OCI-M2 (cell line): ENCODE results near the gene ENO4.

Experiments
- DNase-seq: peaks from one replicate; lab custom pipeline; 2025; ENCODE audit not compliant: unreplicated experiment; lab: John Stamatoyannopoulos, UW

ENO4 gene

DNA sequence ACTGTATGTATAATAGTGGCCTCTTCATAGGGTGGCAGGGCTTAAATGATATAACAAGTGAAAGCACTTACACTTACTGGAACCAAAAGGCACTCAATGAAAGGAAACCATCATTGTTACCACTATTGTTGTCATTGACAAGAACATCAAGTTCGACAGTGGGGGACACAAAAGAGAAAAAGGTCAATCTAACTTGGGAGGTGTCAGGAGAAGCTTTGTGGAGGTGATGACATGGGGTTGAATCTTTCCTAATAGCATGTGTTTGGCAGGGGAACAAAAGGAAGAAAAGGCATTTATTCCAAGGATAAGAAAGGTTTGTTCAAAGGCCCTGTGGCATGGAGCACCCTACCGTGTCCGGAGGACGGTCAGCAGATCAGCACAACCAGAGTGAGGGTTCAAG is 18.2 kb upstream of the ENO4 start:
- DNase-seq = no peak

DNA sequence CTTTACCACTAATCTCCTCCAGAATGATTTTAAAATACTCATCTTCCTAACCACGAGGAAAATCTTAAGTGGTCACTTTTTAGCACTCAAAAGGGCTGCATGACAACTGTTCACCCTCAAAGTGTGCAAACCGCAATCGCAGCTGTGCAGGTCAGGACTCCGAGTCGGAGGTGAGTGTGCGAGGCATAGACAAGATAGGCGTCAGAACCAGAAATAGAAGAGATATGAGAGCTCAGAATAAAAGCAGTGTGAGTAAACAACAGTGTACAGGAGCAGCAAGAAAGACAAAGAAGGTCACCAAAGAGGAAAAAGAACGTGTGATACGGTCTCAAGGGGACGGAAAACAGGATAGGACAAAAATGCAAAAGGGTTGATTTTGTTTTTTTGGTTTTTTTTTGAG is 17.5 kb upstream of the ENO4 start:
- no peak for DNase-seq

DNA sequence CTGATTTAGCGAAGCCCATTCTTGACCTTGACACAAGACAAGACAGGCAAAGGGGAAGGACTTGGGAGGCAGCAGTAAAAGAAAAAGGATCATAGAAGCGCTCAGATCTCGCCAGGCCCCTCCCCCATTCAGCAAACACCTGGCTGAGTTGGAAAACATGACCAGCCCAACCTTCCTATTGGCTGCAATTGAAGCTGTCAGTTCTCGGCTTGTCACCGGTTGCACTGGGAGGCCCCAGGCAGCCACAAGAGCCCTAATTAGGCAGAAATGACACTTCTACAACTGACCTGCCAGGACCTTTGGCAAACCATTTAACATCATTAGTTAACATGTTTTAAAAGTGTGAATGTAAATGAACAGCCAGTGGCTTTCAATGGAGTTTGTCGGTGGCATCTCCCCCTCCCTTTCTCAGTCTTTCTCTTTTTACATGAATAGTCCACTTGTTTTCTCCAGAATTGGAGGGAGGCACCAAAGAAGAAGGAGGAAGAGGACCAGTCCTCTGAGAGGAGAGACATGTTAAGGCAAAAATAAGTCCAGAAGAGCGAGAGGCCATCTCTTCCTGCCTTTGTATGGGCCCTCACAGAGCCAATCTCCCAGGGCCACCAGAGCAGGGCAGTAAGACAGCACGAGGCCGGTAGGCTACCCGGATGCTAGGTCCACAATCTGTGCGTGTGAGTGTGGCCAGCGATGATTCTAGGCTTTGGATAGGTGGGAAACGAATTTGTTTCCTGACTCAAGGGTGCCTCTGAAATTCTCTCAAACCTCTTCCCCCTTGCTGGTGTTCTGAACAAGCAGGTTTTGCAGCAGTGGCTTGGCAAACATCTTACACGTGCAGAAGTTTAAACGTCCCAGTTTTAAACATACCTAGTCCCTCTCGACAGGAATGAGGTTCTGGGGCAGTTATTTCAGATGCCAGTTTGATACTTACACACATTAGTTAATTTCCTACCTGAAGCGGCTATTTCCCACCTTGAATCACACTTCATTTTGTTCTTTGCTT is 15.0 kb upstream of the ENO4 start:
- DNase-seq = no peak

DNA sequence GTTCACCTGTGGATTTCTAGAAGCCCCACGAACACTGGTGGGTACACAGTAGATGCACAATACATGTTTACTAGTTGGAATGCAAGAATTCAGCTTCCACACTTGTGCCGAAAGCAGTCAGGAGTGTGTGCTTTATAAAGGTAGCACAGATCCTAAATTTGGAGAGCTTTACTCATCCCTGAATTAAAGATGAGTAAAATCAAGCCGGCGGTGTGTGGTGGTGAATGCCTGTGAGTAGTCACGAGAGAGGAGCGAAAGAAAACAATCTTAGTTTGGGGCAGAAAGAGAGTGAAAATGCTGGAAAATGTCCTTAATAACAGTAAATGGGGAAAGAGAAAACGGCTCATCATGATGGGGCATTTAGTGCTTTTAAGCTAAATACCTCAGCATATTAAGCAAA is 13.6 kb upstream of the ENO4 start:
- DNase-seq = no peak

DNA sequence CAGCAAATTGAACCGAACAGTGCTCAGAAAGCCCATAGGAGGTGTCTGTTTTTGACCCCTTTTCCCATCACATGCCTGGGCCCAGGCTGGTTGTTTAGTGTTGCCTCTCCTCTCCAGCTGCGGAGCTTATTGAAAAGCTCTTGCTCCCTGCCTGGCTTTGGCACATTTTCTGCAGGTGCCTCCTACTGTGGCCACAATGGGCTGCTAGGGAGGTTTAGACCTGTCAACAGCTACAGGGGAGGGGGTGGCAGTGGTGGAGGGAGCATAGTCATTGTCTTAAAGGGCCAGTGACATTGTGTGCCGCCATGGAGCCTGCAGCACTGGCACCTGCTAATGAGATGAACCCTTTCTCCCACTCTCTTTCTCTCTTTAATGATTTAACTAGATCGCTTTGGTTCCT is 13.2 kb upstream of the ENO4 start:
- DNase-seq = no peak

DNA sequence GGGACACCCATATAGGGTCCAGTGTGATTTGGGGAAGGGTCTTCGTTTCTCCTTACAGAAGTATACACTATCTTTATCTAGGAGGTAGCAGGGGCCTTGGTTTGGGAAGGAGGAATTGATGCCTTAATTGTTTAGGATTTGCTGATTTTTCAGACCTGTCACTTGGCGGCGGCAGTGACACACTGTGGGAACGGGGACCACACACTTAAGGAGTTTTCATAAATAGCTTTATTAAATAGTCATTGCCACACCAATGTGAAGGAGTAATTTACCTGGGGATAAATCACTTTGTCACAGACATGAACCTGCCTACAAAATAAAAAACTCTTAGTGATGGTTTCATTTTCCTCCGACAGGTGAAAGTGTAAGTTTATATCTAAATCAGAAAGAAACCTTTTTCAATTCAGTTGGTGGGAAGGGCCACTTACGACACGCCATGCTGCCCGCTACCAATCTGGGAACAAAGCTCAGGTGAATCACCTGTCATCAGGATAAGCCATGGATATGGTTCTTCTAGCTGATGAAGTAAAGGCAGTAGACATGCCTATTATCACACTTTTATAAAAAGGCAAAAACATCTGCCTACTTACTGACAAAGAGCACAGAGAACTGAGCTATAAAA is 12.3 kb upstream of the ENO4 start:
- no peak for DNase-seq

DNA sequence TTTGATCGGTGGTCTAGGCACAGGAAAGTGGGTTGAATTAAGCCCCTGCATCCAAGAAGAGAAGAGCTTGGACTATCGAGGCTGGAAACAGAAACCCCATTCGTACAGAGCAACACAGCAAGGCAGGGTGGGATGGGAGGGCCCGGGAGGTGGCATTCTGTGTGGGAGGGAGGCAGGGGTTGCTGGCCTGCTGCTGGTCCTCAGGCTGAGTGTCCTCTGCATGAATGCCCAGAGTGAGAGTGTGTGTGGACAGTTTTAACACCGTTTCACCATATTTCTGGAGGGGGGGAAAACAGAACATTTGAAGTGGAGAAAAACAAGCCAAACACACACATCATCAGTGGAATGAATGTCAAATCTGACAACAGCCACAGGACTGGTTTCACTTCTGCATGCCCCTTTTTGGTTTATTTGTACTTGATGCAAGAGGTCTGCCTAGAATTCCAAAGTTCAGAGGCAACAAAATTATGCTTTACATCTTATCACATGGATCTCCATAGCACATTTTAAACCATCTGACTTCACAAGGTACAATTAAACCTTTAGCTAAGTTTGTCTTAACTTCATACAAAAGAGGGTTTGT is 11.1 kb upstream of the ENO4 start:
- DNase-seq = no peak

DNA sequence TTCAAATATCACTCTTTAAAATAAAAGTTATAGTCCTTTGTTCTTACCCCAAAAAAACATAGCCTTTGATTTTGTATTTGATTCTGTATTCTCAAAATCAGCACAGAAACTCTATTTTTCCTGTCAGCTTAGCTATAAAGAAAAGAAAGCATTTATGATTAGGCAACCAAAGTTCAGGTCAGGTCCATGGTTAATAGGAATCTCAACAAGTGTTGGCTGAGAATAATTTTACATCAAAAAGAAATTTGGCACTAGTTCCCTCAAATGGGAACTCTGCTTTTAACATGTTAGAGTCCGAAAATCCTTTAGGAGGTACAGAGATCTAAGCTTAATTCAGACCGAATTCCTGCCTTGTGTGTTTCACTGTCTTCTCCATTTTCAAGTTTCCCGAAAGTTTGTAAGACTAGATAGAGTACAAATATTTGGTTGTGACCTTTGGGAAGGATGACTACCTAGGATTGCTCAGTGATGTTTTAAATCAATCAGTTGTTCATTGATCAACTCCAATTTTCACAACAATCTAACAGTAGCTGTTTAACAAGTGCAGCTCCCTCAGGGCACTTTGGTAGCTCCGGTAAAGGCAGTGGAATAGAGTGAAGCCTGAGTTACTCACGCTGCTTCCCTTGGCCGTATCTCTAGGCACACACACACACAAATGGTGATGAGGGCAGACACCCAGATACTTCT is 8.8 kb upstream of the ENO4 start:
- no peak for DNase-seq

DNA sequence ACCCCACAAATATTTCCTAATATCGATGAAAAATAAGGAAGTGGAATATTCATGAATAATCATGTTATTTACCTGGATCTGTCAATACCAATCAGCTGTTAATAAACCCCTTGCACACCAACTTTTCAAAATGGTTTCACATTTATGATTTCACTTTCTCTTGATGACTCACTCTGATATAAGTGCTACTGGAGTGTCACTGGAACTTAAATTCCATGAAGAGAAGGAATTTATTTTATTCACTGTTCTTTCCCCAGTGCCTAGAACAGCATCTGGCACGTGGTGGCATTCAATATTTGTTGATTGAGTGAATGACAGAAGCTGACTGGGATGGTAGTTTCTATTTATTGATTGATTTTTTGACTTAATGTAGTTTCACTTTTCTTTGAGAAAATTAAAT is 3.5 kb upstream of the ENO4 start:
- DNase-seq = no peak

DNA sequence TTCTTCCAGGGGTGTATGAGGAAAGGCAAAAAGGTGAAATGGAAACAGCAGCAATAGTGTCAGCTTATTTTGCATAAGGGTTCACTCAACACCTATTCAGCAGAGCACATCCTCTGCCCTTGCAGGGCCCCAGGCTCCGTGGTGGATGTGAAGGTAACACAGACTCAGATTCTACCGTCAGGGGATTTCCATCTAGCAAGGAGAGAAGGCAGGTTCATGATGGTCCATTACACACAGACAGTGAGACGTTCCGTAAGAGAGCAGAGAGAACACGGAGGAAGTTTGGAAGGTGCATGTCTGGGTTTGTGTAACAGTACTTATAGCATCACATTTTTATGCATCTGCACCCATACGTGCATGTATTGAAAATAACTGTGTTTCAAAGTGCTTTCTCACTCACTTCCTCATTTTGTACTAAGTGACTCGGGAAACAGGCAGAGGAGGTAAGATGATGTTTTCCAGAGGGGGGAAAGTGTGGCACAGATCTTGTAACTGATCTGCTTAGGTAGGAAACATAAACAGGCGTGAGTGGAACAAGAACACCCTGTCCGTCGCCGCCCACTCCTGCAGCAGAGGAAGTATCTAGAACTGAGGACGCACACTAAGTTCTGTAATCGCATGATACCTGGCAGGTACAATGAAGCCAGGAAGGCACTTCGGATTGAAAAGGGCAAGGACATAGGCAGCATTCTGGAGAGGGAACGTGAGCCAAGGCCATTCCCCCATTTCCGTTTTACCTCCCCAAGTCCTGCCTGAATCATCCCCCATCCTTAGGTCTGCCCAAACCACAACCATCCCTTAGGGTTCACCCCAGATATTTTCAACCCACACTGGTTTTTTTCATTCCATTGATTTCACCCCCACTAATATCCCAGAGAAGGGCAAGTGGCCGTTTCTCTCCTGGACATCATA is 1.0 kb upstream of the ENO4 start:
- no peak for DNase-seq

DNA sequence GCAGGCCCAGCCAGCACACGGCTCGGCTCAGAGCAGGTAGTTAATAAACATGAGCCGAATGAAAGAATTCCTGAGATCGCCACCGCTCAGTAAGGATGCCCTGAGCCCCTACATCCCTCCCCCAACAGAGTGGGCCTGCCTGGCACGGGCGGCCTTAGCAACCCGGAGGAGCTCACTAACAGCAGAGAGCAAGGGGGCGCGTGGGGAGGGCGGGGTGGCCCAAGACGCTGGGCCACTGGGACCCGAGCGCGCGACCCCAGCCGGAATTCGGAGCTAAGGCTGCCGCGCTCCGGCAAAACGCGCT is 403 bp upstream of the ENO4 start:
- no peak for DNase-seq

DNA sequence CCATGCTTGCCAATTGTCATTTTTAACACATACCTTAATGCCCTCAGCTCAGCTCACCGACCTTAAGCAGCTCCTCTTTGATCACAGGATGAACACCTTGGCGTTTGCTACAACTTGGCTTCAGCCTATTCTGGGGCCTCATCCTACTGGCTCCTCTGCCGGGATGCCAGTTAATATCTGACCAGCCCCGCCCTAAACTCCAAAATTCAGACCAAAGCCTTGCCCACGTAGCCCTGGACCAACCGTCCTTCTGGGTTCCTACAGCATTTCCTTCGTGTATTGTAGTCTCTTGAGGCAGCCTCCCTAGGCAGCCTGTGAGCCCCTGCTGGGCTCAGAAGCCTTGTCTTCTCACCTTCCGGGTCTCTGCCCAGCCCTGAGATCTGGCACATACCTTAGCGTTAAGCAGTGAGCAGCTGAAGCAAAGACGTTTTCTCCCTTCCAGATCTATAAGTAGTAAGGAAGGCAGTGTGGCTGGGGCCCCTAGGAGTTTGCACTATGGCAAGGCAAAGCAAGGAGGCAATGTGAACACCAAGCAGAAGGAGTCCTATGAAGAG is 836 bp downstream of the ENO4 start:
- no peak for DNase-seq

DNA sequence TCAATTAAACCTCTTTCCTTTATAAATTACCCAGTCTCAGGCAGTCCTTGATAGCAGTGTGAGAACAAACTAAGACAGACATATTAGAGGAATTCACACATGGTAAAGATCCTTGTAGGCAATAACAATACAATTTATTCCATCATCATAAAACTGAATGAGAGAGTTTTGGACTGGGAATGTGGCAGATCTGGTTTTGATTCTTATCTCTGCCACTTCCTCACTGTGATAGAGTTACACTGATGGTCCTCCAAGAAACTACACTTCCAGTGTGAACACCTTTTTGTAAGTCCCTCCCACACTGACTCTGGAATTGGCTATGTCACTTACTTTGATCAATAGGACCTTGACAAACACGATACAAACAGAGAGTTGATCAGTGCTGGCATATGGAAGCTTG is 2.9 kb downstream of the ENO4 start:
- no peak for DNase-seq

DNA sequence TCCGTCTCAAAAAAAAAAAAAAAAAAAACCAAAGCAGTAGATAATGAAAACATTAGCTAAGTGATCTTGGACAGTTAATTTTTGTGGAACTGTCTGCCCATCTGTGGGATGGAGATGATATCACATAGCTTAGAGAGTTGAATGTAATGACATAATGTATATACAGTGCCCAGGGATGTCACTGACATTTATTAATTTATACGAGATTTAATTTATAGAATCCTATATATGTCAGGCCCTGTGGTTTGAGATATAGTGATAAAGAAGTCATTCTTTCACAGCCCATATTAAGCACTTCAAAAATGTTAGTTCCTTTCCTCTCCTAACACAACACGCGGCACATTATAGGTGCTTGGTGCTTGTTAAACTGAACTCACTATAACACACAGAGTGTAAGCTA is 4.0 kb downstream of the ENO4 start:
- DNase-seq = no peak

DNA sequence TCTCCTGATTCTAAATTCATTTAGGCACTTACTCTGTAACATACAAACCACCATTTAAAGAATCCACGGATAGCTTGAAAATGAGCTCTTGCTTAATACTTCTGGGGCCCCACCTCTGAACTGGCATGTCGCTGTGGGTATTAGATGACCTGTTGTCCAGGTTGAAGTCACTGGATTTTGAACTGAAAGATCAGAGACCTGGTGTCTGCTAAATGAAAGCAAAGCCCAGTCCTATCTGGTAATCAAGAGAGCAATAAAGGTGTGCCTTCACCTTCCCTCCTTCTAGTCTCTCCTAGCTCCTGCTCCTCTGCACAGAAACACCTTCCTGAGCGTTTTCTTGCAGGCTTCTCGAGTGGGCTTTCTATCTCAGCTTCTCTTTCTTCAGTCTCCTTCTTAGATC is 4.4 kb downstream of the ENO4 start:
- DNase-seq = no peak

DNA sequence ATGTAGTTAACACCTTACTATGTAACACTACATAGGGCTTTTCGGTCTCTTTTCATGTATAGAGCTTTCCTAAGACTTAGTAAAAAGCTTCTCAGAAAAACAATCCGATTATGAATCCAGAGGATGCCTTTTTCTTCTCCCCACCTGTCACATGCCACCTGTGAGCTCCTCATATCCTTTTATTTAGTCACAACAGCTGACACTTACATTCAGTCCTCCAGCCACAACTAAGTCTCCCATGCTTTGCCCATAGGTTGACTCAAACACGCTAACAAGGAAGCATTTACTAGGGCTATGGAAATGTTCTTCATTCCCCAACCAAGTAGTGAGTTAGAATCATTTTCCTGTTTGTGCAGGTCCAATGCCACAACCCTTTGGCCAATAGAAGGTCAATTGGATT is 7.9 kb downstream of the ENO4 start:
- DNase-seq = no peak

DNA sequence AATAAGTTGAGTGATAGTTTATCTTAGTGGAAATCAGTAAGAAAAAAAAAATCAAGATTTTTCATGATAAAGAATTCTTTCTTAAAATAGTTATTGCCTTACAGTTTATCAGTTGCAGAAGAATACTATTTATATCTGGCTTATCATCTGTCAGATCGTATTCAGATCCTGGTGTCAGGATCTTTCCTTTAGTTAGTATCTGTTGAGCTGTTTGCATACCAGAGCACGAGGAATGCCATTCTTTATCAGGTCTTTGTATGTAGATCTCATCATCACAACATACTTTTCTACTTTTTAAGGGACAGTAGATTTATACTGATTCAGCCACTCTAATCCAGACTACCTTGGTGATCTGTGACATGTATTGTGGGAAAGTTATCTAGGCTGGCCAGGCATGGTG is 12.5 kb downstream of the ENO4 start:
- no peak for DNase-seq

DNA sequence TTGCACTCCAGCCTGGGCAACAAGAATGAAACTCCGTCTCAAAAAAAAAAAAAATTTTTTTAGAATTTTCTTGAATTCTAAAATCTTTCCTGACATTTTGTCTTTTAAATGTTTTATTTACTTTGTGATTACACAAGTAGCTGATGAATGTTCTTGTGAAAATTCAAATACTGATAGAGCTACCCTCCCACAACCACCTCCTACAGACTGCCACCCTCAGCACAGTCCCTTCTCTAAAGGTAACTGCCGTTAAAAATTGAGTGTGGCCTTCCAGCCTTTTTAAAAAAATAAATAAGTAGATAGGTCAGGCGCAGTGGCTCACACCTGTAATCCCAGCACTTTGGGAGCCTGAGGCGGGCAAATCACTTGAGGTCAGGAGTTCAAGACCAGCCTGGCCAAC is 15.1 kb downstream of the ENO4 start:
- DNase-seq = no peak

DNA sequence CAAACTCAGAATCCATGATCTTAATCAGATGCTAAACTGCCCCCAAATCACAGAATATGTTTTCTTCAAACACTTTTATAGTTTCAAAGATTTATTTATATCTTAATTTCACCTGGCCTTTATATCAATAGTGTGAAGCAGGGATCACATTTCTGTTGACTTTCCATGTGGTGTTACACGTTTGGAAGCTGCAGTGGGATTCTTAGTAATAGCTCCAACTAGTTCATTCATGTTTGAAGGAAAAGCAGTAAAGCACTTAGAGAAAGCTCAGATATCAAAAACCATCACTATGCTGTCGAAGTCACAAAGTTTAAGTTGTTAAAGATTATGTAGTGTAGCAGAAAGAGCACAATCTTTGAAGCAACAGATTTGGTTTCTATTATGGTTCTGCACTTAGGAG is 16.8 kb downstream of the ENO4 start:
- DNase-seq = no peak

DNA sequence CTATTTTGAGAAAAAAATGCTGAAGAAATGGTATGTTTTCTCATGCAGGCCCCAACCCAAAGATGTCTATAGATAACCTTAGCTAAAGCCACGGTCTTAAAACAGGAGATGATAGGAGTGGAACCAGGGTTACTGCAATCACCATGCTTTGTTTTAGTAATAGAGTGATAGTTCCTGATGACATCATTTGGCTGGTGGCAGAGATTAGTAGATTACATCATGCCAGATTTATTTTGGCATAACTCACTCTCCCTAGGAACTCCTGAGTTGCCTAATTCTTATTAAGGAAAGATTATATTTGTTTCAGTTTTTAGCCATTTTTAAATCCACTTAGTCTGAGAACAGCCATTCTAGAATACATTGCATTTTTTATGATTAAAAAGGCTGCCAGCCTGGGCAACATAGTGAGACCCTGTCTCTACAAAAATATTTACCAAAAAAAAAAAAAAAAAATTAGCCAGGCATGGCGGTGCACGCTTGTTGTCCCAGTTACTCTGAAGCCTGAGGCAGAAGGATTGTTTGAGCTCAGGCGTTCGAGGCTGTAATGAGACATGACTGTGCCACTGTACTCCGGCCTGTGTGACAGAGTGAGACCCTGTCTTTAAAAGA is 17.8 kb downstream of the ENO4 start:
- DNase-seq = no peak
